Measurements from ENCODE around the gene ZDHHC18. TPM values are rescaled to one million over a fixed set of nuclear protein-coding genes. Genes with fewer than 3 reads are reported as not detected.

Gene ZDHHC18
- total RNA-seq, 1 experiment from 2014 or later: 50.0 TPM

DNA sequence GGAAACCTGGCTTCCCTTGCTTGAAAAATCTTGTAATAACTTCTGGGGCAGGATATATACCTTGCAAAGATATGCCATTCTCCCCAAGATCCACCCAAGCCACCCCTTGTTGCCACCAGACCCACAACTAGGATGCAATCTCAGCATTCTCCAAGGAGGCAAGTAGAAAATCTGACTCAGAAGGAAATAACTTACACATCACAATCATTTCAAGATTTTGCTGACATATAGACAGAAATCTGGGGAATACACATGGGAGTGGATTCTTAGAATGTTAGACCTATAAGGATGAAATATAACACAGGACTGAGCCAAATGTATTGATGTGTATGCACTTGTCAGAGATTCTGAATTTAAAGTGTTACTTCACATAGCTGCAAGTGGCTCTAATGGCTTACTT is 14.8 kb upstream of the ZDHHC18 start:
- H3K4me3 ChIP-seq (ENCODE audit: insufficient read depth, low read depth, low read length): no peak overlapping the region
- H3K36me3 ChIP-seq (replicated peaks; ENCODE audit: control insufficient read depth, insufficient read depth, low read length): no peaks in the 10 kb centered on the region
- no peak for DNase-seq
- H3K27me3 ChIP-seq (ENCODE audit: control insufficient read depth, insufficient read depth, low read length): no peaks in the 10 kb centered on the region

DNA sequence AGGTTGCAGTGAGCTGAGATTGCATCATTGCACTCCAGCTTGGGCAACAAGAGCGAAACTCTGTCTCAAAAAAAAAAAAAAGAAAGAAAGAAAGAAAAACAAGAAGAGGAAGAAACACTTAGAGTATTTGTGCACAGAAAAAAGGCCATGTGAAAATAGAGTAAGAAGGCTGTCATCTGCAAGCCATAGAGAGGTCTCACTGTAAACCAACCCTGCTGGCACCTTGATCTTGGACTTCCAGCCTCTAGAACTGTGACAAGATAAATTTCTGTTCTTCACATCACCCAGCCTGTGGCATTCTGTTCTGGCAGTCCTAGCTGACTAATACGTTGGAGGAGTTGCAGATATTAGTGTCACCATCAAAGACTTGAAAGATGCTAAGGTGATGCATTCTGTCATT is 12.1 kb upstream of the ZDHHC18 start:
- Histone ChIP-seq H3K4me3 (ENCODE audit: insufficient read depth, low read depth, low read length) (no peak overlapping the region), H3K27me3 (ENCODE audit: control insufficient read depth, insufficient read depth, low read length) (no peaks in the 10 kb centered on the region), H3K36me3 (replicated peaks; ENCODE audit: control insufficient read depth, insufficient read depth, low read length) (no peaks in the 10 kb centered on the region)
- no peak for DNase-seq

DNA sequence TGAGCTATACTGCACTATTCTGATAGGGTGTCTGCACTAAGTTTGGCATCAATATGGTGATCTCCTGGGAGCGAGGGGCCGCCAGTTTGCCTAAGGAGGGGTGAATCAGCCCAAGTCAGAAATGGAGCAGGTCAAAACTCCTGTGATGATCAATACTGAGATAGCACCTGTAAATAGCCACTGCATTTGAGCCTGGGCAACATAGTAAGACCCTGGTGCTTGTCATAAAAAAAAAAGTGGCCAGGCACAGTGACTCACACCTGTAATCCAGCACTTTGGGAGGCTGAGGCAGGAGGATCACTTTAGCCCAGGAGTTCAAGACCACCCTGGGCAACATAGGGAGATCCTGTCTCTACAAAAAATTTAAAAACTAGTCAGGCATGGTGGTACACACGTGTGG is 11.6 kb upstream of the ZDHHC18 start:
- Histone ChIP-seq H3K27me3 (ENCODE audit: control insufficient read depth, insufficient read depth, low read length) (no peaks in the 10 kb centered on the region), H3K4me3 (ENCODE audit: insufficient read depth, low read depth, low read length) (no peak overlapping the region), H3K36me3 (replicated peaks; ENCODE audit: control insufficient read depth, insufficient read depth, low read length) (no peaks in the 10 kb centered on the region)
- no peak for DNase-seq

DNA sequence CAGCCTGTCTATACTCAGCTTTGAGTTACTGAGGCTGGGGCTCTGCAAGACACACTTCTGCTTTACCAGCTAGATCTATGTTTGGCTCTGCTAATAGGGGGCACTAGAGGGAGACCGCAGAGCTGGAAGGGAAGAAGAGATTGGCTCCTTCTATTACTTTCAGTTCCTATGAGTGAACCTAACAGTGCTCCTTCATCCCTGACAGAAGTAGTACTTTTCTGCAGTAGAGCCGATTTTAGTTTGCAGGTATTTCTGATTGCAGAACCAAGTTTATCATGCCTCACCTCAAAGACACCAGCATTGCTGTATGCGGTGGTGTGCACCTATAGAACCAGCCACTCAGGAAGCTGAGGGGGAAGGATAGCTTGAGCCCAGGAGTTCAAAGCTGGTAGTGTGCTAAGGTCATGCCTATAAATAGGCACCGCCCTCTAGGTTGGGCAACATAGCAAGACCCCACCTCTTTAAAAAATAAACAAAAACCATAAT is 5.7 kb upstream of the ZDHHC18 start:
- Histone ChIP-seq H3K4me3 (ENCODE audit: insufficient read depth, low read depth, low read length) (no peak overlapping the region), H3K27me3 (ENCODE audit: control insufficient read depth, insufficient read depth, low read length) (no peaks in the 10 kb centered on the region), H3K36me3 (replicated peaks; ENCODE audit: control insufficient read depth, insufficient read depth, low read length) (no peaks in the 10 kb centered on the region)
- DNase-seq: peak; percentile 49

DNA sequence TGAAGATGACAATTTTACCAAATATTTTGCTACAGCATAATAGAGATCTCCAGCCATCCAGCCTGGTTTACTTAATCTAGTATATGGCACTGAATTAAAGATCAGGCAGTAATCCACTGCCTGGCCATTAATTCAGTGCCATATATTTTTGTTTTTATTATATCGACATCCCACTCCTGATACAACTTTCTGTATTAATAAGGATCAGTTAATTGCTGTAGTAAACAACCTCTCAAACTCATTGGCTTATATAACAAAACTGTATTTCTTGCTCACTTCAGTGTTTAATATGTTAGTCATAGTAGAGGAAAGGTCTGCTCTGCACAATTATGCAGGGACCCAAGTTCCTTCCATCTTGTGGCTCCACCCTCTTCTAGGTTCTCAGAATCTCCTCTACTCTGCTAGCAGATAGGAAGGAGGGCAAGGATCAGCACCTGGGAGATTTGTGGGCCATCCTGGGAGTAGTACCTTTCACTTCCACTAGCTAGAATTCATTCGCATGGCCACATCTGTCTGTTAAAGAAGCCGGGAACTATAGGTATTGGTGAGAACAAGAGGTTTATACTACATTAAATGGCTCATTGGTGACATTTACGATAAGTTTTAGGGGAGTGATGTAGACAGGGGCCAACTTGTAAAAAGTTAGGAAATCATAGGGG is 3.6 kb upstream of the ZDHHC18 start:
- Histone ChIP-seq H3K4me3 (ENCODE audit: insufficient read depth, low read depth, low read length) (no peak overlapping the region), H3K27me3 (ENCODE audit: control insufficient read depth, insufficient read depth, low read length) (no peaks in the 10 kb centered on the region), H3K36me3 (replicated peaks; ENCODE audit: control insufficient read depth, insufficient read depth, low read length) (no peaks in the 10 kb centered on the region)
- peak; percentile 52 for DNase-seq

DNA sequence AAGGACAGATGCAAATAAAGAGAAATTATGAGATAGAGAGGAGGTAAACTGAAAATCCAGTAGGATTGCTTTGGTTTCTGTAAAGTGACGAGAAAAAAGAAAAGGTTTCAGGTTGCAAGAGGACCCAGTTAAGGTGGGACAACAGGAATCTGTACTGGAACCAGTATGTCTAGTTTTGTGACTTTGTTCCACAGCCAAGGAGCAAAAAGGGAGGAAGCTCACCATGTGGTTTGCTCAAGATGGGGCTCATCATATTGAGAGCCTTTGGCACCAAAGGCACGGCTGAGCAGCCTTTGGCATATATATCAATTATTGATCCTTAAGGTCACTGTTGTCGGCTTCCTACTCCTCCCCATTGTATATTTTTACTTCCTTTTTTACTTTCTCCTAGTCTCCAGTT is 1.8 kb upstream of the ZDHHC18 start:
- Histone ChIP-seq H3K27me3 (ENCODE audit: control insufficient read depth, insufficient read depth, low read length) (no peaks in the 10 kb centered on the region), H3K36me3 (replicated peaks; ENCODE audit: control insufficient read depth, insufficient read depth, low read length) (no peaks in the 10 kb centered on the region), H3K4me3 (ENCODE audit: insufficient read depth, low read depth, low read length) (no peak overlapping the region)
- no peak for DNase-seq

DNA sequence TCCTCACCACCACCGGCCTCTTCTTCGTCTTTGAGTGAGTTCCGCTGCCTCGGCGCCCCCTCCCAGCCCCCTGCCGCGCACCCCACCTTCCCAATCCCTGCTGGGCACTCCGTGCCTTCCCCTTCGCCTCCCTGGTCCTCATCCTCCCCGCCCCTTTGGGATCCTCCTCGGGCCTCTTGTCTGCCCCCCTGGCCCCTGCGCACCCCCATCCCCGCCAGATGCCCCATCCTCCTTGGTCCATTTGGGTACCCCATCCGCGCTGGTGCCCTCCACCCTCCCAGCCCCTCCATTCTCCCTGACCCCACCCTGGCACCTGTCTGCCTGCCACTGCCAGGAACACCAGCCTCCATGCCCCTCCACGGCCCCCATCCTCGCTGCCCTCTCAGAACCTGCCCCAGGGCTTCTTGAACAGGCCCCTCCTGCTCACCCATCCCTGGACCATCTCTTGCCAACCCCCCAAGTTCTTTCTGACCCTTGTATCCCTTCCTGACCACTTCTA is 667 bp downstream of the ZDHHC18 start:
- no peaks in the 10 kb centered on the region for H3K36me3 ChIP-seq (replicated peaks; ENCODE audit: control insufficient read depth, insufficient read depth, low read length)
- peak overlapping the region; percentile 84 for H3K4me3 ChIP-seq (ENCODE audit: insufficient read depth, low read depth, low read length)
- no peaks in the 10 kb centered on the region for H3K27me3 ChIP-seq (ENCODE audit: control insufficient read depth, insufficient read depth, low read length)
- DNase-seq: no peak

DNA sequence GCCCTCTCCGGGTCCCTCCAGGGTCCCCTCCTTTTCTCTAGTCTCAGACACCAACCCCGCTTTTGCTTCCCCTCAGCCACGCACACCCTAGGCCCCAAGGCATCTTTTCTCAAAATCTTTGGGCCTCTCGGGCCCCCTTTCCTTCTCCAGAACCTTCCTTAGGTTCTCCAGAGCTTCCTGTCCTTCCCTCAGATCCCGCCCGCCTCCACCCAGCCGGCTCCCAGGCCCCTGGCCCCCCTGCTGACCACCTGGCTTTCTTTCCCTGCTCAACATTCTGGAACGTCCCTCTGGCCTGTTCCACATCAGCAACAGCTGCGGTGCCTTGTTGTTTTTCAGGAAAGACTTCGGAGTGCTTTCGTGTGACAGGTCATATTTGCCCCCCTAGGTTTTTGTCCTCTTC is 1.2 kb downstream of the ZDHHC18 start:
- Histone ChIP-seq H3K4me3 (ENCODE audit: insufficient read depth, low read depth, low read length) (peak overlapping the region; percentile 84), H3K36me3 (replicated peaks; ENCODE audit: control insufficient read depth, insufficient read depth, low read length) (peaks cover 2% of the 10 kb centered on the region), H3K27me3 (ENCODE audit: control insufficient read depth, insufficient read depth, low read length) (no peaks in the 10 kb centered on the region)
- DNase-seq: peak; percentile 70

DNA sequence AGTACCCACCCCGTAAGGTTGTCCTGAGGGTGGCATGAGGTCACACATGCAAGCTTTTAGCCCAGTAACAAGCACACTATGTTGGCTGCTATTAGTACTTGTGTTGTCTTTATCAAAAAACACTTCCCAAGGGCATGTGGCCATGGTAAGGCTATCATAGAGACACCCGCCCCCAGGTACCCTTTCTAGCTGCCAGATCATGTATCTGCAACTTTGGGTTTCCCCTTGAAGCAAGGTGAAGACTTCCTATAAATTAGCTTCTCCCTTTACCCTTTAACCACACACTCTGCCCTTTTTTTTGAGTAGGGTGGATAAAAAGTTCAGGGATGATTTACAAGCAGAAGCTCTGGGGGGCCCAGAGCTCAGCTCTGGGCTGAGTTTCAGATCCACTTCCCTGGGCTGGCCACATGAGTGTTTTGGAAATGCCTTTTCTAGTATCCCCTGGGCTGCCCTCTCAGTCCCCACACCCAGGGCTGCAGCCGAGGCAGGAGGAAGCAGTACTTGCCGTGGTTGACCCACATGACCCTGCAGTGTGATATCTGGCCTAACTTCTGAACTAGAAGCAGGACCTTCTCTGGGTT is 2.0 kb downstream of the ZDHHC18 start:
- no peaks in the 10 kb centered on the region for H3K27me3 ChIP-seq (ENCODE audit: control insufficient read depth, insufficient read depth, low read length)
- DNase-seq: no peak
- H3K4me3 ChIP-seq (ENCODE audit: insufficient read depth, low read depth, low read length): no peak overlapping the region
- peaks cover 7% of the 10 kb centered on the region for H3K36me3 ChIP-seq (replicated peaks; ENCODE audit: control insufficient read depth, insufficient read depth, low read length)

DNA sequence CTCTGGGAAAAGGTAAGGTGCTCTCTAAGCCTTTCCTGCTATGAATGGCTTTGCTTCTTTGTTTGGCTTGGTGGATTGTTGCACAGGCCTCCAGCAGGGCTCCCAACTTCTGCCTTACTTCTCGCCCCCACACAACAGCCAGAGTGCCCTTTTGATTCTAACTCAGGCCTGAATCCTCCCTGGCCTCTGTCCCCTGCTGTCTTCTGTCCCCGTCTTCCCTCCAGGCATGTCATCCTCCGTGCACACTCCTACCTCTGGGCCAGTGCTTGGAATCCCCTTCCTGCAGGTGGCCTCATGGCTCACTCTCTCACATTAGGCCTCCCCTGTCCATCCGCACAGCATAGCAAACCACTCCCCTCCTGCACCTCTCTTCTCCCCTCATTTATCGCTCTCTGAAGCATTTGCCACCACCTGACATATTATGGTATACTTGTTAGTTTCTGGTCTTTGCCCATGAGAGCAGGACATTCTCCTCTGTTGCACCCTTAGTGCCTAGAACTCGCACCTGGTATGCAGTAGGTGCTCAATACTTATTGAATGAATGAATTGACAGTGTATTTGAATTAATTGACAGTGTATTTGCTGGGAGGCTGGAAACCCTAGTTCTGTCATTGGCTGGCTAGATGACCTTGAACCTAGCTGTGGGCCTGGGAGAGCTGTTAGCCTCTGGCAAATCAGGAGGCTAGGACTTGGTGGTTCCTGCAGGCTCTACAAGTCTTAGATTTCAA is 2.9 kb downstream of the ZDHHC18 start:
- Histone ChIP-seq H3K4me3 (ENCODE audit: insufficient read depth, low read depth, low read length) (no peak overlapping the region), H3K36me3 (replicated peaks; ENCODE audit: control insufficient read depth, insufficient read depth, low read length) (peaks cover 9% of the 10 kb centered on the region), H3K27me3 (ENCODE audit: control insufficient read depth, insufficient read depth, low read length) (no peaks in the 10 kb centered on the region)
- DNase-seq: no peak

DNA sequence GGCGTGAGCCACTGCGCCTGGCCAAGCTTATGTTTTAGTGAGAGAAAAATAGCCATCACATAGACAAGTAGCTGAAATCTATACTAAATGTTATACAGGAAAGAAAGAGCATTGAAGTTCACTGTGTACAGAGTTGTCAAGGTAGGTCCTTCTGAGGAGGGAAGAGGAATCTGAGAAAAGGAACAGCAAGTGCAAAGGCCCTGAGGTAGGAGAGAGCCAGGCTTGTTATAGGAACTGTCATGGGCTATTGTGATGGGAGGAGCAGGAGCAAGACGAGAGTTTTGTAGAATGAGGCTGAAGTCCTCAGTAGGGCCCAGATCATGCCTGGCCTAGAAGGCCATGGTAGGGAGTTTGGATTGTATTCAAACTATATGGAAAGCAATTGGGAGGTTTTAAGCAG is 4.6 kb downstream of the ZDHHC18 start:
- DNase-seq: no peak
- no peaks in the 10 kb centered on the region for H3K27me3 ChIP-seq (ENCODE audit: control insufficient read depth, insufficient read depth, low read length)
- no peak overlapping the region for H3K4me3 ChIP-seq (ENCODE audit: insufficient read depth, low read depth, low read length)
- H3K36me3 ChIP-seq (replicated peaks; ENCODE audit: control insufficient read depth, insufficient read depth, low read length): peaks cover 14% of the 10 kb centered on the region

DNA sequence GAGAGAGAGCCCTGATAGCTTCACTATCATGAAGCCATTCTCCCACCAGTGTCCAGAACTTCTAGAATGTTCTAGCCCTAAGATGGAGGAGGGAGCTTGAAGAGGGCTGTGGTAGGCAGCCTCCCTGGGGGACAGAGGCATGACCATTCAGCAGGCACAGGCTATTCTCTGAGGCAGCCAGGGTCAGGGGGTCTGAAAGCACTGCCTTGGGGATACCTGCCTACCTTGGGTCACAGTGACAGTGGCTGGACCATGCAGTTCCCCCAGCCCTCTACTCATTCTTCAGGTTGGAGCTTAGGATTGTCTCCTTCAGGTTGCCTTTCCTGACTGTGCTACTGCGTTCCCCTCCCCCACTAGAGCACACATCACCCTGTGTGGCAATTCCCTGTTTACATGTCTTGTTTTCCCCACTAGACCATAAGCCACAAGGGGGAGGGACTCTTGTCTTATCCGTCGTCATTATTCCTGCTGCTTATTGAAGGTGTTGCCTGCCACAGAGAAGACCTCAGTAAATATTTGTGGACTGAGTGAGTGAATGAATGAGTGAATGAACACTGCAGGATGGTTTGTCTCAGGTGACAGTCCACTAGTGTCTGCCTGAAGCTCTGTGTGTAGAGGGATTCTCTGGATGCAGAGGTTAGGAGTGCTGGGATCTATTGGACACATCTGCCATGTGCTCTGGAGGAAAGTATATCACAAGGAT is 5.2 kb downstream of the ZDHHC18 start:
- no peak for DNase-seq
- no peaks in the 10 kb centered on the region for H3K27me3 ChIP-seq (ENCODE audit: control insufficient read depth, insufficient read depth, low read length)
- H3K4me3 ChIP-seq (ENCODE audit: insufficient read depth, low read depth, low read length): no peak overlapping the region
- peaks cover 15% of the 10 kb centered on the region for H3K36me3 ChIP-seq (replicated peaks; ENCODE audit: control insufficient read depth, insufficient read depth, low read length)

DNA sequence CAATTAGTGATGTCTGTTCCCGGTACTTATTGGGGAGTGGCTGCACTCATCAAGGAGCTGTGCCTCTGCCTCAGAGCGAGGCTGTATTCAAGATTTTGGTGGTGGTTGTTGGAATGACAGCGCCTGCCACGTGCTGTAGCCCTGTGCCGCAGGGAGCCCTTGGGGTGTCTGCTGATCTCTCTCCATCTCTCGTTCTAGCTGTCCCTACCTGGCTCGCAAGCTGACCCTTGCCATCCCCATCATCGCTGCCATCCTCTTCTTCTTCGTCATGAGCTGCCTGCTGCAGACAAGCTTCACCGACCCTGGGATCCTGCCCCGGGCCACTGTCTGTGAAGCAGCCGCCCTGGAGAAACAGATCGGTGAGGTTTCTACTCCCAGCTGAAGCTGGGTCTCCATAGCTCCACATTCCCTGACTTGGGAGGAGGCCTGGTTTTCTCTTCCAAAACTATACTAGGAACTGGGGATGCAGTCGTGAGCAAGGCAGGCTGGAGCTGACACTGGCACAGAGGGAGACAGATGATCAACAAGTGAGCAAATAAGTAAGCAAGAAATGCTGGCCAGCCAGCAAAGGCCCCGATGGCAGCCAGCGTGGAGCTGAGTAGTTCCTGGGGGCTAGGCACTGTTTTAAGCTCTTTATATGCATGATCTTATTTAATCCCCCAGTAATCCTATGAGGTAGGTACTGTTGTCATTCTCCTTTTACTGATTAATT is 5.9 kb downstream of the ZDHHC18 start:
- Histone ChIP-seq H3K27me3 (ENCODE audit: control insufficient read depth, insufficient read depth, low read length) (no peaks in the 10 kb centered on the region), H3K36me3 (replicated peaks; ENCODE audit: control insufficient read depth, insufficient read depth, low read length) (peaks cover 15% of the 10 kb centered on the region)
- DNase-seq: no peak

More for the DNA sequence above, 5.9 kb downstream of the ZDHHC18 start:
- H3K4me3 ChIP-seq (ENCODE audit: insufficient read depth, low read depth, low read length): no peak overlapping the region
